WI38 (cell line): ENCODE measurements around the gene NDUFC1.

Source experiments
- H3K4me3 ChIP-seq: 2 replicates; pipeline ENCODE4 v1.5.1; 2011; ENCODE audit warnings: low read depth, mild to moderate bottlenecking, control low read depth, low read length
- CTCF ChIP-seq: IDR thresholded peaks from 2 replicates; pipeline ENCODE4 v1.5.1; 2012; ENCODE audit warnings: low read depth, mild to moderate bottlenecking, control low read depth, low read length

Gene NDUFC1

GRCh38 chr4:139311909-139312308, 9.6 kb upstream of the NDUFC1 start:
- no peak for TF ChIP-seq CTCF
- H3K4me3 ChIP-seq, result no peak overlapping the region

- H3K4me3 ChIP-seq, result no peak overlapping the region
- TF ChIP-seq CTCF, result no peak
Measured at GRCh38 chr4:139304920-139305319, 2.6 kb upstream of the NDUFC1 start.

- TF ChIP-seq CTCF, result no peak
- peak within 1 kb of the TSS; percentile 86 for H3K4me3 ChIP-seq
Measured at GRCh38 chr4:139301113-139301820, 1.0 kb downstream of the NDUFC1 start, which contains the start of gene NAA15. TSS of gene NAA15 (plus strand) at chr4:139301505. CDS start at chr4:139301778, 273 bp downstream.

GRCh38 chr4:139300431-139301112, 1.7 kb downstream of the NDUFC1 start:
- no peak for TF ChIP-seq CTCF
- H3K4me3 ChIP-seq, result peak overlapping the region; percentile 86

GRCh38 chr4:139299536-139299935, 2.7 kb downstream of the NDUFC1 start:
- peak overlapping the region; percentile 86 for H3K4me3 ChIP-seq

GRCh38 chr4:139297001-139297410, 5.3 kb downstream of the NDUFC1 start:
- TF ChIP-seq CTCF, result no peak
- no peak overlapping the region for H3K4me3 ChIP-seq

More at GRCh38 chr4:139299536-139299935, 2.7 kb downstream of the NDUFC1 start:
- no peak for TF ChIP-seq CTCF

- no peak for TF ChIP-seq CTCF
- peak overlapping the region; percentile 87 for H3K4me3 ChIP-seq
Measured at GRCh38 chr4:139295942-139296299, 6.4 kb downstream of the NDUFC1 start.
